Activated CD4-positive, alpha-beta memory T cell treated with anti-CD3 and anti-CD28 coated beads, Interleukin-2, amount 10 ng/mL, durations not matched to agents 7 days and 5 days (primary cell): ENCODE measurements around the gene CCDC188. TPM values are rescaled to one million over a fixed set of nuclear protein-coding genes. Genes with fewer than 3 reads are reported as not detected.

ENCODE experiments used
- CTCF ChIA-PET: fragments of 350-600 bp; sonication (Branson Sonifier 250); formaldehyde crosslinking; loops from one replicate; lab custom pipeline; 2021; ENCODE audit warnings: antibody characterized with exemption, inconsistent platforms; lab: Charles Lee
- POLR2A ChIA-PET: fragments of 350-600 bp; sonication (Branson Sonifier 250); formaldehyde crosslinking; loops from one replicate; lab custom pipeline; 2021; ENCODE audit warnings: antibody characterized with exemption; lab: Charles Lee
- DNase-seq: peaks from one replicate; pipeline ENCODE4 v3.0.0-alpha.2; 2020
- H3K27ac Mint-ChIP-seq: one replicate; pipeline ENCODE4 v1.8.0; 2021; ENCODE audit warnings: mild to moderate bottlenecking, mixed read lengths
- H3K27me3 Mint-ChIP-seq: one replicate; pipeline ENCODE4 v1.8.0; 2021; ENCODE audit warnings: mixed read lengths
- H3K36me3 Mint-ChIP-seq: one replicate; pipeline ENCODE4 v1.8.0; 2021; ENCODE audit warnings: low read depth, mixed read lengths
- H3K4me1 Mint-ChIP-seq: one replicate; pipeline ENCODE4 v1.8.0; 2021; ENCODE audit warnings: mixed read lengths
- H3K4me3 Mint-ChIP-seq: one replicate; pipeline ENCODE4 v1.8.0; 2021; ENCODE audit warnings: mild to moderate bottlenecking, mixed read lengths
- H3K9me3 Mint-ChIP-seq: one replicate; pipeline ENCODE4 v1.8.0; 2021; ENCODE audit warnings: mixed read lengths
- total RNA-seq, 2 experiments: library from RNA; stranded (reverse); gene quantifications; one replicate each; pipeline ENCODE4 v1.2.3, GENCODE V29; 2021

CCDC188 gene
- total RNA-seq, 2 experiments from 2014 or later, result 0.33 to 0.76 TPM

DNA sequence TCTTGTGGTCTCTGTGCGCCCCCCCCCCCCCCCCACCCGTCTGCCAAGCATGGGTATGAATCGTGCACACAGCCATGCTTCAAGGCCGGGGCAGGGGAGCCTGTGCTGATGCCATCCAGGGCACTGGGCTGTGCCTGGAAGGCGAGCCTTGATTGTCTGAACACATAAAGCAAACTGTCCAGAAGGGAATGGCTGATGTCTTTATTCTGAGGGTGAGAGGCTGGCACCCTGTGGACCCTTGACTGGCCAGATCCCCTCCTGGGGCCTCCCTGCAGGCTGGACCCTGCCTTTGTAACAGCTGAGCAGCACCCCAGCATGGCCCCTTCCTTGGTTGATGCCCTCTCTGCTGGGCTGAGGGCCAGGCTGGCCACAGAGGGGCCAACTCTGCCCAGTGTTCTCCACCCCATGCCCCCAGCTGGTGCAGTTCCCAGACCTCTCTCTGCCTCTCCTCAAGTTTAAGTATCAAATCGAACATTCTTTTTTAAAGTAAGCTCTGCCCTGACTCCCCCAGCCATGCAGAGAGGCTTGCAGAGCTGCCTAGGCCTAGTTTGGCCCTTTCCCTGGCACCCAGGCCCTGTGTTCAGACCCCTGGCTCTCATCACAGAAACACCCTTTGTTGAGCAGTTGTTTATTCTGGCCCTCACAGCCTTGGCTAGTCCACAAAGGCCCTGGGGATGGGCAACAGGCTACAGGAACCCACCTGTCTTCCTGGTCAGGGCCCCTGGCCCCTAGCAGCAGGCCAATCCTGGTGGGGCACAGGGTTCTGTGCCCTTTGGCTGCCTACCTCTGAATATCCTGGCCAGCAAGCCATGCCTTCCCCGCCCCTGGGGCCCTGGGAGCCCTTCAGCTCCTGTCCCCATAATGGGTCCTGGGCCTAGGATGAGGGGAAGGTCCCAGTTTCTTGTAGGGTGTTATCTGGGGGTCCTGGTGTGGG, 38.9 kb downstream of the CCDC188 start:
- Mint-ChIP-seq H3K36me3 (peaks cover 55% of the 10 kb centered on the region), H3K27me3 (no peaks in the 10 kb centered on the region), H3K27ac (peak overlapping the region; percentile 52), H3K9me3 (no peaks in the 10 kb centered on the region), H3K4me1 (peaks cover 28% of the 10 kb centered on the region), H3K4me3 (no peak overlapping the region)
- DNase-seq, result no peak
- CTCF ChIA-PET, result interaction anchor here (1.3 kb wide), 1 partner anchor 11 kb away, joined by 4 read pairs; no protein-coding TSS in a partner anchor
- POLR2A ChIA-PET, result interaction anchor here (0.8 to 3.9 kb wide), 3 partner anchors 10 to 13 kb away, joined by 3 to 21 read pairs (median 3); no protein-coding TSS in a partner anchor

DNA sequence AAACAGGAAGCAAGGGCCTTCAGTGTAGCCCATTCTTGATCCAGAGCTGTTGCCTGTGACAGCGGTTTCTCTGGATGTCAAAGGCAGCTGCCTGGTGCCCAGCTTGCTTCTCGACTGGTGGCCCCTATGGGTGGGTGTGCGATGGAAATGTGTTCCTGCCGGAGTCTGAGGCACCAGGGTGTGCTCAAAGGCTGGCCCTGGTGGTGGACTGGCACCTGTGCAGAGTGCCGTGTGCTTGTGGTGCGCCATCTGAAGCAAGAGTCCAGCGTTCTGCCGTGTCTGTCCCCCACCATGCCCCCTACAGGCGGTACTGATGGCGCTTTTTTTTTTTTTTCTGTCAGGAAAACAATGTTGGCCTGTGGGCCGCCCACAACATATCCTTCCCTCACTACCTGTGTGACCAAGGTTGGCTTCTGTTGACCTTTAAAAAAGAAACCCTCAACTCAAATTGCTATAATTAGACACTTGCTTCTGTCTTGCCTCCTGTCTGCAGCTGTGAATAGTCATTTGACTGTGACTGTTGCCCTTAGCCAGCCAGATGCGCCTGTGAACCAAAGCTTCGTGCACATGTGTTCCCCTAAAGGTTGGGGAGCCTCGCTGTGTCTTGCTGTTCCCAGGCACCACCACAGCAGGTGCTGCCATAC, 39.7 kb downstream of the CCDC188 start:
- H3K27ac Mint-ChIP-seq, result peak overlapping the region; percentile 45
- CTCF ChIA-PET, result interaction anchor here (0.7 to 1.3 kb wide), 3 partner anchors 10 to 32 kb away, joined by 3 to 4 read pairs (median 4); no protein-coding TSS in a partner anchor
- peak overlapping the region; percentile 10 for H3K4me3 Mint-ChIP-seq
- POLR2A ChIA-PET, result interaction anchor here (1.6 to 3.9 kb wide), 2 partner anchors 9 to 14 kb away, joined by 3 to 21 read pairs; no protein-coding TSS in a partner anchor
- no peak for DNase-seq
- no peaks in the 10 kb centered on the region for H3K9me3 Mint-ChIP-seq
- H3K4me1 Mint-ChIP-seq, result peaks cover 25% of the 10 kb centered on the region
- H3K27me3 Mint-ChIP-seq, result no peaks in the 10 kb centered on the region
- peaks cover 59% of the 10 kb centered on the region for H3K36me3 Mint-ChIP-seq

GRCh38 chr22:20110359-20110985, 40.4 kb downstream of the CCDC188 start:
- H3K4me1 Mint-ChIP-seq, result peaks cover 22% of the 10 kb centered on the region
- POLR2A ChIA-PET, result interaction anchor here (1.6 to 3.9 kb wide), 2 partner anchors 8 to 14 kb away, joined by 3 to 21 read pairs; no protein-coding TSS in a partner anchor
- H3K4me3 Mint-ChIP-seq, result no peak overlapping the region
- CTCF ChIA-PET, result interaction anchor here (0.7 to 1.0 kb wide), 2 partner anchors 19 to 31 kb away, joined by 3 to 4 read pairs; no protein-coding TSS in a partner anchor
- no peak overlapping the region for H3K27ac Mint-ChIP-seq
- DNase-seq, result no peak
- peaks cover 64% of the 10 kb centered on the region for H3K36me3 Mint-ChIP-seq
- H3K9me3 Mint-ChIP-seq, result no peaks in the 10 kb centered on the region
- H3K27me3 Mint-ChIP-seq, result no peaks in the 10 kb centered on the region

GRCh38 chr22:20109411-20110358, 41.2 kb downstream of the CCDC188 start:
- no peaks in the 10 kb centered on the region for H3K27me3 Mint-ChIP-seq
- POLR2A ChIA-PET, result interaction anchor here (1.2 to 4.4 kb wide), 4 partner anchors 7 to 27 kb away, joined by 3 to 35 read pairs (median 12); partner anchors contain the start of genes RANBP1 and TRMT2A
- CTCF ChIA-PET, result interaction anchor here (1.0 kb wide), 1 partner anchor 18 kb away, joined by 3 read pairs; no protein-coding TSS in a partner anchor

GRCh38 chr22:20108757-20109230, 42.1 kb downstream of the CCDC188 start:
- ChIA-PET POLR2A (interaction anchor here (1.1 to 4.4 kb wide), 4 partner anchors 8 to 399 kb away, joined by 3 to 35 read pairs (median 4); partner anchors contain the start of genes MED15, RANBP1 and TRMT2A), CTCF (no interaction called here)
- DNase-seq, result no peak
- Mint-ChIP-seq H3K27me3 (no peaks in the 10 kb centered on the region), H3K9me3 (no peaks in the 10 kb centered on the region), H3K36me3 (peaks cover 51% of the 10 kb centered on the region), H3K4me3 (no peak overlapping the region), H3K27ac (peak overlapping the region; percentile 38), H3K4me1 (peaks cover 9% of the 10 kb centered on the region)

More at GRCh38 chr22:20109411-20110358, 41.2 kb downstream of the CCDC188 start:
- DNase-seq, result no peak
- Mint-ChIP-seq H3K4me3 (no peak overlapping the region), H3K36me3 (peaks cover 59% of the 10 kb centered on the region), H3K4me1 (peaks cover 16% of the 10 kb centered on the region), H3K27ac (peak overlapping the region; percentile 19), H3K9me3 (no peaks in the 10 kb centered on the region)

DNA sequence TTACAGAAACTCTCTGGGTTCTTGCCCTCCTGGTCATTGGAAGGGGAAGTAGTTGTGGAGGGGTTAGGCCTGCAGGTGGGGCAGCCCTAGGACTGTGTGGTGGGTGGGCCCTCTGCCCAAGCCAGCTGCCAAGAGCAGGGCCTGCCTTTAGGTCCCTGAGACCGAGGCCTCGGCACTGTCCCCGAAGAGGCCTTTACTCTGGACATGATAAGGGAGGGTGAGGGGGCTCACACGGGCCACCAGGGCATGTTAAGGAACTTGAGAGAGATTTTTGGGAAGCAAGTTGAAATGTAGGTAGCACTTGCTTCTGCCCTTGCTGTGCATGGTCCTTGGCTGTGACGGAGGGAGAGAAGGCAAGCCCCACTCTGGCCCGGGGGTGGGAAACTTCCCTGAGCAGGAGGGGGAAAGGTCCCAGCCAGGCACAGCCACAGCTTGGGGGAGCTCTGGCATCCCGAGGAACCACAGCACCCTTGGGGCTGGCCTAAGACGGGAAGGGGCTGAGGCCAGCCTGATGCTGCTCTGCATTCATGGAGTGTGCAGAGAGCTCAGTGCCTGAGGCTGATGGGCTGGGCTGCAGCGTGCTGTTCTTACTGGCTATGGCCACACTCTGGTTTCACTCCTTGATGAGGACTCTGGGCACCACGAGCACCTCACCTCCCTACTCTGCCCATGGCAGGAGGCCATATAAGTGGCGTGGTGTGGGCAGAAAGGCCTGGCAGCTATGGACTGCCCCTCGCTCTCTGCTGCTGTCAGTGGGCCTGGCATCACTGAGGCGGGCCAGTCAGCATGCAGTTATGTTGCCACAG, 42.7 kb downstream of the CCDC188 start:
- ChIA-PET CTCF (no interaction called here), POLR2A (interaction anchor here (1.1 to 4.4 kb wide), 4 partner anchors 9 to 400 kb away, joined by 3 to 35 read pairs (median 4); partner anchors contain the start of genes MED15, RANBP1 and TRMT2A)
- Mint-ChIP-seq H3K9me3 (no peaks in the 10 kb centered on the region), H3K4me1 (peaks cover 9% of the 10 kb centered on the region), H3K36me3 (peaks cover 50% of the 10 kb centered on the region), H3K4me3 (no peak overlapping the region), H3K27ac (no peak overlapping the region), H3K27me3 (no peaks in the 10 kb centered on the region)
- no peak for DNase-seq

DNA sequence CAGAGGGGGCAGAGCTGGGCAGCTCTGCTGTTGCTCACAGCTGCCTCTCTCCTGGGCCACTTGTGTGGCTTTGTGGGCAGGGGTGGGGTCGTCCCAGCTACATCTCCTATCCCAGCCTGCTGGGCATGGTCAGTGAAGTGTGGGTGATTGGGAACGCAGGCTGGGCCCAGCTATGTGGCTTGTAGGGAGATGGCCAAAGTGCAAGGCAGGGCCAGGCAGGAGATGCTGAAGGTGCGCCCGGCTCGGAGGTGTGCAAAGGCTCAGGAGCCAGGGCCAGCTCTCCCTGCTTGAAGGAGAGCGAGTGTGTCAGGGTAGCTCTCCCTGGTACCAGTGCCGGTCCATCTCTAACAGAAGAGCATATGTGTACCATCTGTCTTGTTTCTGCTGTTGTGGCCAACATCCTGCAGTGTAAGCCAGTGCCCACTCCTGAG, 43.4 kb downstream of the CCDC188 start:
- peaks cover 54% of the 10 kb centered on the region for H3K36me3 Mint-ChIP-seq
- peaks cover 9% of the 10 kb centered on the region for H3K4me1 Mint-ChIP-seq
- no peak overlapping the region for H3K4me3 Mint-ChIP-seq
- ChIA-PET POLR2A (interaction anchor here (1.1 to 4.4 kb wide), 2 partner anchors 10 to 400 kb away, joined by 3 to 35 read pairs; partner anchors contain the start of genes MED15, RANBP1 and TRMT2A), CTCF (no interaction called here)
- H3K27ac Mint-ChIP-seq, result no peak overlapping the region
- H3K27me3 Mint-ChIP-seq, result no peaks in the 10 kb centered on the region
- H3K9me3 Mint-ChIP-seq, result no peaks in the 10 kb centered on the region
- DNase-seq, result no peak

- CTCF ChIA-PET, result no interaction called here
- Mint-ChIP-seq H3K27ac (no peak overlapping the region), H3K4me1 (peaks cover 10% of the 10 kb centered on the region), H3K36me3 (peaks cover 50% of the 10 kb centered on the region), H3K9me3 (no peaks in the 10 kb centered on the region), H3K4me3 (no peak overlapping the region), H3K27me3 (no peaks in the 10 kb centered on the region)
- POLR2A ChIA-PET, result interaction anchor here (4.4 kb wide), 1 partner anchor 10 kb away, joined by 35 read pairs; the partner anchor contains the start of genes RANBP1 and TRMT2A
- no peak for DNase-seq
These were observed 44.0 kb downstream of the CCDC188 start for GRCh38 chr22:20106849-20107237.

DNA sequence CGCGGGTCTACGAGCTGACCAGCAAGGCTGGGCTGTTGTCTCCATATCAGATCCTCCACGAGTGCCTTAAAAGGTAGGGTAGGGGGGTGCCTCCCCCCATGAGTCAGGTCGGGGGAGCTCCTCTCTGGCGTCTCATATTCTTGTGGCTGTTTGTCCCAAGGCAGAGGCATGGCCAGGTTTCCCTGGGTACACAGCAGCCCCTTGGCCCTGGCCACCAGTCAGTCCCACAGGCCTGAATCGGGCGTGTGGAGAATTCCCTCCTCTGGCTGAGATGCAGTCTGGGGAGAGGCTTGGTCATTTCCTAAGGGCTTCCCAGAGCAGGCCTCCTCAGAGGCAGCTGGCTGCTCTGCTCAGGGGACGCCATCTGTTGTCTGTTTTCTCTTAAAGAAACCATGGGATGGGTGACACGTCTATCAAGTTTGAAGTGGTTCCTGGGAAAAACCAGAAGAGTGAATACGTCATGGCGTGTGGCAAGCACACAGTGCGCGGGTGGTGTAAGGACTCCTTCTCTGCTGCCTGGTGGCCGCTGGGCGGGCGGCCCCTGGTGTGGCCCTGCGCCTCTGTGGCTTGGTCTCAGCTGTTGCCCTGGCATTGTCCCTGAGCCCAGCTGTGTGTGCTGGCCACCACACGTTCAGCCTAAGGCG, 44.5 kb downstream of the CCDC188 start:
- Mint-ChIP-seq H3K27me3 (no peaks in the 10 kb centered on the region), H3K9me3 (no peaks in the 10 kb centered on the region), H3K4me3 (no peak overlapping the region), H3K4me1 (peaks cover 12% of the 10 kb centered on the region), H3K36me3 (peaks cover 49% of the 10 kb centered on the region), H3K27ac (no peak overlapping the region)
- POLR2A ChIA-PET, result interaction anchor here (0.7 to 4.4 kb wide), 3 partner anchors 11 to 104 kb away, joined by 3 to 35 read pairs (median 3); partner anchors contain the start of genes RANBP1 and TRMT2A
- no peak for DNase-seq
- CTCF ChIA-PET, result no interaction called here
